Left colon (tissue), 2 donors: Measurements from ENCODE around the gene RNF34. TPM values are rescaled to one million over a fixed set of nuclear protein-coding genes. Genes with fewer than 3 reads are reported as not detected.
"Not testable (repeated sequence)": the region's sequence is repeated elsewhere in the genome, so short reads cannot be mapped to it uniquely, and the experiment has no call there.

Experiments
- ATAC-seq: fragments of 200-7000 bp; cut with Tn5 transposase; one replicate; pipeline ENCODE4 v1.9.1; 2020; ENCODE audit warnings: mild to moderate bottlenecking, moderate library complexity
- DNase-seq, 2 donors: peaks; one replicate each; pipeline ENCODE4 v3.0.0-alpha.2; 2020
- intact Hi-C, 2 donors: fragments of 100-400 bp; cut with DNase I in 1 of 2; cut with micrococcal nuclease in 1 of 2; formaldehyde crosslinking; loops; one replicate each; pipeline versions ENCODE4 v1.11.2 to v1.14.0; 2022; cut with DNase I, micrococcal nuclease
- long read RNA-seq: library from polyadenylated mRNA; unstranded; transcript quantifications from one replicate; pipeline ENCODE4 v2.0.0, GENCODE V29; 2021
- total RNA-seq, 2 donors: library from RNA; stranded (reverse); fragmentation: NEBNext Ultra II Directional; extraction: Animal tissue kit (Norgen Biotek cat#: 25700); gene quantifications; one replicate each; pipeline ENCODE4 v1.2.1, GENCODE V29; 2021
- donor health status: DM: no; HTN: no; CAD: no.
- donor health status: DM: yes; HTN: yes; CAD: no.

The RNF34 gene
- 10 to 100 TPM; 36.7 to 46.1 TPM for total RNA-seq
- long read RNA-seq, transcript RNF34-201 (6 exons, 2,066 nt), result major isoform, 35 of 60 reads
- long read RNA-seq, transcript RNF34-203 (7 exons, 2,051 nt), result minor isoform, 7 of 60 reads
- long read RNA-seq, partial matches to known transcripts, result 6 of 60 reads
- long read RNA-seq, other reads (novel, unspliced or antisense), result 12 of 60 reads

DNA sequence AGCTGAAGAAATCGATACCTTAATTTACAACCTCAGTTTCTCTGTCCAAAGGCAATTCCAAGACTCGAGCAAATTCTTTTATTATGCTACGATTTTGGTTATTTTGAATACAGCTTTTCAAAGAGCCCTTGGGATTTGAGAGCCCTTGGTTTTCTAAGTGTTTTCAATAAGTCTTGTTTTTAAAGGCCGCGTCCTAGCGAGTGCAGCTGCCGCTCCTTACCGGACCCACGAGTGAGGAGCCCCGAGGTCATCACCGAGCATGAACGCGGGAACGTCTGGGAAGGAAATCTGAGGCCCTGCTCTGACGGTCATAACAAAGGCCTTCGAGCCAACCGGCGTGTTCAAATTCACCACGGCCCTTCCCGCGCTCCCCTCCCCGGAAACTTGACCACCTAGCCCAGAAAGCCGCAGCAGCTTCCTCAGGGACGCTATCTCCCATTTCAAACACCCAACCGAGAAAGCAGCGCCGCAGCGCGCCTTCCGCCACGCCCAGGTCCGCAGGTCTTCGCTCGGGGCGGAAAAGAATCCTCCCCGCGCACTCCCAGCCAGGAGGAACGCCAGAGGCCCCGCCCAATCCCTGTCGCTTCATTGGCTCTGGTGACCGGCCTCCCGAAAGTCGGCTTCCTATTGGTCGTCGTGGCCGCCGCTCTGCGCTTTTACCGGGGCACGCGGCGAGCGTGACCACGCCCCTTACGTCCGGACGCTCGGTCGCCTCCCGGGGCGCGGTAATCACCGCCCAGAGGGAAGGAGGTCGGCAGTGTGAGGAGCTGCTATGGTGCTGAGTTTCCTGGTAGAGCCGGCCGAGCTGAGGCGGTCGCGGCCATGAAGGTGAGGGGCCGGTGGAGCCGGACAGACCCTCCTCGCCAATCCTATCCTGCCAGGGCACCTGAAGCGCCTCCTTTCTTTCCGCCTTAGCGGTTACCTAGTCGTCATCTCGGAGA, at the start of gene RNF34:
Gene RNF34 (plus strand): TSS at position 728 of the 941 bp plus-strand sequence. CDS start 95 bp downstream, at position 823.
- DNase-seq (peak; percentile 99), ATAC-seq (peak; percentile 93)
- intact Hi-C loops, result no loop called here

DNA sequence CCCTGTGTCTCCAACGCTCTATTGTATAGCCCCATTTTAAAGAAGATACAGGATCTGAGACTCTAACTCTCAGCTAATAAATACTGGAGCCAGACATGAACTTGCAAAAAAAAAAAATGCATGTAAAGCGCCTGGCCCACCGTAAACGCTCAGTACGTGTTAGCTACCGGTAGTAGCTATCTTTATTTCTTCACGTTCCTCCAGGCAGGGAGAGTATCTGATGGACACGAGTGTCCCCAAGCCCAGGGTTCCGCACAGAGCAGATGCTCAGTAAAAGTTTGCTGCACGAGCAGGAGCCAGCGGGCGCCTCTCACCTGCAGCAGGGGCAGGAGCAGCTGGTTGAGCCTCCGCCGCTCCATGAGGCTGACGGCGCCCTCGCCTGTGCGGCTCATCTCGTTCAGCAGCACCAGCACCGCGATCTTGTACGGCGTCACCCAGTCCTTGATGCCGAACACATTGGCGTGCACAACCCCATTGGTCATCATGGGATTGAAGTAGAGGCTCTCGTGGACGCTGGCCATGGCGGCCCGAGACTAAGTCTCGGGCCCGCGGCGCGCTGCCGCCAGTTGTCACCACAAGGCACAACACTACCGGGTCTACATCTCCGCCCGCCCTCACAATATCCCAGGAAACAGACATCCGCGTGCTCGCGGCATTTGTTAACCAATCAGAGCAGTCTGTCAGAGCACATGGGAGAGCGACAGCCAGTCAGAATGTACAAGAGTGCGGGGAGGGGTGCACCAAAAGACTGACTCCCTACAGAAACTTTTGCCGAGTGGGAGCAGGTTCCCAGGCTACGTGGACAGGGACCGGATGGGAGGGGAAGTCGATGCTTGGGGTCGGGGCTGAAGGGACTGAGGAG, 47.9 kb upstream of the RNF34 start, which contains the start of gene ANAPC5:
Gene ANAPC5 (minus strand): TSS at position 592 of the 862 bp plus-strand sequence. CDS start 71 bp downstream, at position 521.
- ATAC-seq, result peak; percentile 99
- intact Hi-C loops, result no loop called here

DNA sequence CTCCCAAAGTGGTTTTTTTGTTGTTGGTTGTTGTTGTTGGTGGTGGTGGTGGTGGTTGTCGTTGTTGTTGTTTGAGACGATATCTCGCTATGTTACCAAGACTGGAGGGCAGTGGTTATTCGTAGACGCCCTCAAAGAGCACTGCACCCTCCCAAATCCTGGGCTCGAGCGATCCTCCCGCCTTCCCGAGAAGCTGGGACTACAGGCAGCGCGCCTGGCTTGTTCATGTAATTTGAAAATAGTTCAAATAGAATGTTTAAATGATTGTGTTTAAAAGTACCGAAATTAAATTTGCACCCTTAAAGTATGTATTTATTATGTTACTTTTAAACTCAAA, 47.3 kb upstream of the RNF34 start:
- intact Hi-C loops, result no loop called here
- ATAC-seq (peak; percentile 7), DNase-seq (no peak)

More for the DNA sequence above, 47.9 kb upstream of the RNF34 start, which contains the start of gene ANAPC5:
- DNase-seq, result peak; percentile 91 to 97

DNA sequence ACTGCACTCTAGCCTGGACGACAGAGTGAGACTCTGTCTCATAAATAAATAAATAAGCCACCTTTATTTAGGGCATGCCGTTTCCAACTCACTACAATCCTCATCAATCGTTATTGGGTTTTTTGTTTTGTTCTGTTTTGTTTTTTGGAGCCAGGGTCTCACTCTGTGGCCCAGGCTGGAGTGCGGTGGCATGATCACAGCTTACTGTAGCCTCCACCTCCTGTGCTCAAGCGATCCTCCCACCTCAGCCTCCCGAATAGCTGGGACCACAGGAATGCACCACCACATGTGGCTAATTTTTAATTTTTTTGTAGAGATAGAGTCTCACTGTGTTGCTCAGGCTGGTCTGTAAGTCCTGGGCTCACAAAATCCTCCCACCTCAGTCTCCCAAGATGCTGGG, 44.1 kb upstream of the RNF34 start:
- no peak for ATAC-seq
- intact Hi-C loops, result no loop called here
- no peak for DNase-seq

DNA sequence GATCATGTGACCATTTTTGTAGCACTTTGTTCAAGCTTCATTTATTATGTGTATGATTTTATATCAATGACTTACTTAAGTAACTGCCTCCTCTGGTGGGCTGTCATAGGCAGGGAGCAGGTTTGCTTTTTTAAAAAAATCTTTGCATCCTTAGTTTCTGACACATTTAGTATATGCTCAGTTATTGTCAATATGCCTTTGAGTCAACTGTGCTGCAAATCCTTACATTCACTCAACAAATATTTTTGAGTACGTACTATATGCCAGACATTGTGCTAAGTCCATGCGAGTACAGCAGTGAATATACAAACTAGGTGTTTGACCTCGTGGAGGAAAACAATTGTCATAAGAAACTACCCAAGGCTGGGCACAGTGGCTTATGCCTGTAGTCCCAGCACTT, 43.3 kb upstream of the RNF34 start:
- no peak for DNase-seq
- no peak for ATAC-seq
- intact Hi-C loops, result no loop called here

- no peak for DNase-seq
- intact Hi-C loops, result no loop called here
- no peak for ATAC-seq
These were observed 42.6 kb upstream of the RNF34 start for GRCh38 chr12:121357331-121357730.

DNA sequence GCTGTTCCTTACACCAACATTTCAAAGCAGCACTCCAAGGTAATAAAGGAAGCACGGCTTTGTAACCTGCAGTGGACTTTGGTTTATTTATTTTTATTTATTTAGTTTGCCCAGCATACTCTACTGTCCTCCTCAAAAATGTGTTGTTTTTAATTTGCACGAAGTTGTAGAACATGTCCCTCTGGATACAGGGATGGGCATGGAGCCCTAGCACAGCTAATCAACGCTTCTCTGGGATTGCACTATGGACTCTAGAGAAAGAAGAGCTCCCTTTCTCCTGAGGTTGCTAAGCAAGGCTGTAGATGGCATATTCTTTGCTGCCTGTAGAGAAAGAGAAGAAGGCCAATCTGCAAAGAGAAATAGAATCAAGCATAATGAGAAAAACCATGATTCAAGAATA, 41.8 kb upstream of the RNF34 start:
- DNase-seq (no peak), ATAC-seq (peak; percentile 89)
- intact Hi-C loops, result no loop called here

DNA sequence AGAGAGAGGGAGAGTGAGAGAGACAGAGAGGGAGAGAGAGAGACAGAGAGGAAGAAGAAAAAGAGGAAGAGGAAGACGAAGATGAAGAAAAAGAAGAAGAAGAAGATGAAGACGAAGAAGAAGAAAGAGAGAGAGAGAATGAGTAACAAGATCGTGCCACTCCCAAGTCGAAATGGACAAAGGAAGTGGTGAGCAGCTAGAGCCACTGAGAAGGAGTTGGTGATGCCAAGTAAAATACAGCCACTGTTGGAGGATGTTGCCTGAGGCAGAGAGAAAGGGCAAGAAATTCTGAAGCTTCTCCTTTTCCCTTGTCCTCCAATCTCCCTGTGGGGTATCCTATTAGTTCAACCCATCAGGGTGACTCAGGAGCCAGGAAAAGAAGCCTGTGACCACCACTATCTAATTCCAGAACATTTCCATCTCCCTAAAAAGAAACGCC, 35.2 kb upstream of the RNF34 start:
- DNase-seq (no peak), ATAC-seq (no peak)
- intact Hi-C loops, result no loop called here

- intact Hi-C loops, result no loop called here
- ATAC-seq (no peak), DNase-seq (no peak)
These were observed 34.4 kb upstream of the RNF34 start for GRCh38 chr12:121365416-121366062.

DNA sequence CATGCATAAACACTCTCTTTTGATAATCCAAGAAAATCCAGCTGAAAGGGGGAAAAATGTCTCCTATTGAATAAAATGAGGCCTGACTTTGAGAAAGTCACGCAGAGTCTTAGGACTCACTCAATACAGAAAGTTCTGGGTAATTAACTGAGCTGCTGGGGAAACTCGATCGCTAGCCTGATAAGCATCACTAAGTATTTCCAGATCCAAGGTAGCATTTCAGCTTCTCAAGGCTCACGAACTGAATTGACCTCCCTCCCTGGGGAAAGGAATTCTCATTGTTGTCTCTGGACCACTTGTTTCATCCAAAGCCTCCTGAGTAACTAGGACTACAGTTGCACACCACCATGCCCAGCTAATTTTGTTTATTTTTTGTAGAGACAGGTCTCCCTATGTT, 33.9 kb upstream of the RNF34 start:
- intact Hi-C loops, result no loop called here
- no peak for ATAC-seq

DNA sequence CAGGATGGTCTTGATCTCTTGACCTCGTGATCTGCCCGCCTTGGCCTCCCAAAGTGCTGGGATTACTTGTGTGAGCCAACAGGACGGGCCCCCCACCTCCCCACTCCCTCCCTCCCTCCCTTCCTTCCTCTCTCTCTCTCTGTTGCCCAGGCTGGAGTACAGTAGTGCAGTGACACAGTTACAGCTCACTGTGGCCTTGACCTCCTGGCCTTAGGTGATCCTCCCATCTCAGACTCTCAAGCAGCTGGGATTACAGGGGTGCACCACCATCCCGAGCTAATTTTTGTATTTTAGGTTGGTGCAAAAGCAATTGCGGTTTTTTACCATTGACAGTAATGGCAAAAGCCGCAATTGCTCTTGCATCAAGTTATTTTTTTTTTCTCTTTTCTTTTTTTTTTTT, 28.5 kb upstream of the RNF34 start:
- ATAC-seq (no peak), DNase-seq (no peak)
- intact Hi-C loops, result no loop called here

More for the DNA sequence above, 33.9 kb upstream of the RNF34 start:
- DNase-seq, result no peak

DNA sequence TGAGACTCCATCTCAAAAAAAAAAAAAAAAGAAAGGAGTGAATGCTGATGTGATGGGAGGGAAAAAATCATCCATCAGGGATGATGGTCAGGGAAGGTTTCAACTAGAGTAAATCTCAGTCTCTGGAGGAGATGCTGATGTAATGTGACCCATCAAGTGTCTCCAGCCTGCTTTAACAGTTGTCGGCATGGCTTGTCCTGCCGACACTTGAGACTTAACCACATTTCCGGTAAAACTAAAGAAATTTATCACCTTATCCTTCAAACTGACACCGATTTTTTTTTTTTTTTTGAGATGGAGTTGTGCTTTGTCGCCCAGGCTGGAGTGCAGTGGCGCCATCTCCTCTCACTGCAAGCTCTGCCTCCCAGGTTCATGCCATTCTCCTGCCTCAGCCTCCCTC, 26.2 kb upstream of the RNF34 start:
- ATAC-seq (no peak), DNase-seq (no peak)
- intact Hi-C loops, result no loop called here

GRCh38 chr12:121374336-121374735, 25.6 kb upstream of the RNF34 start:
- intact Hi-C loops, ATAC-seq: not testable (repeated sequence)

DNA sequence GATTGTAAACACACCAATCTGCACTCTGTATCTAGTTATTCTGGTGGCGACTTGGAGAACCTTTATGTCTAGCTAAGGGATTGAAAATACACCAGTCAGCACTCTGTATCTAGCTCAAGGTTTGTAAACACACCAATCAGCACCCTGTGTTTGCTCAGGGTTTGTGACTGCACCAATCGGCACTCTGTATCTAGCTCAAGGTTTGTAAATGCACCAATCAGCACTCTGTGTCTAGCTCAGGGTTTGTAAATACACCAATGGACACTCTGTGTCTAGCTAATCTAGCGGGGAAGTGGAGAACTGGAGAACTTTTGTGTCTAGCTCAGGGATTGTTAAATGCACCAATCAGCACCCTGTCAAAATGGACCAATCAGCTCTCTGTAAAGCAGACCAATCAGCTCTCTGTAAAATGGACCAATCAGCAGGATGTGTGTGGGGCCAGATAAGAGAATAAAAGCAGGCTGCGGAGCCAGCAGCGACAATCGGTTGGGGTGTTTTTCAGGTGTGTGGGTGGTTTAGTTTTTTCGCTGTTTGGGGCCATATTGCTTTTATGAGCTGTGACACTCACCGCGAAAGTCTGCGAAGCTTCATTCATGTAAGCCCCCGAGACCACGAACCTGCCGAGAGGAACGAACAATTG, 24.9 kb upstream of the RNF34 start:
- ATAC-seq, DNase-seq, intact Hi-C loops: not testable (repeated sequence)

More at GRCh38 chr12:121374336-121374735, 25.6 kb upstream of the RNF34 start:
- DNase-seq, result not testable (repeated sequence)

DNA sequence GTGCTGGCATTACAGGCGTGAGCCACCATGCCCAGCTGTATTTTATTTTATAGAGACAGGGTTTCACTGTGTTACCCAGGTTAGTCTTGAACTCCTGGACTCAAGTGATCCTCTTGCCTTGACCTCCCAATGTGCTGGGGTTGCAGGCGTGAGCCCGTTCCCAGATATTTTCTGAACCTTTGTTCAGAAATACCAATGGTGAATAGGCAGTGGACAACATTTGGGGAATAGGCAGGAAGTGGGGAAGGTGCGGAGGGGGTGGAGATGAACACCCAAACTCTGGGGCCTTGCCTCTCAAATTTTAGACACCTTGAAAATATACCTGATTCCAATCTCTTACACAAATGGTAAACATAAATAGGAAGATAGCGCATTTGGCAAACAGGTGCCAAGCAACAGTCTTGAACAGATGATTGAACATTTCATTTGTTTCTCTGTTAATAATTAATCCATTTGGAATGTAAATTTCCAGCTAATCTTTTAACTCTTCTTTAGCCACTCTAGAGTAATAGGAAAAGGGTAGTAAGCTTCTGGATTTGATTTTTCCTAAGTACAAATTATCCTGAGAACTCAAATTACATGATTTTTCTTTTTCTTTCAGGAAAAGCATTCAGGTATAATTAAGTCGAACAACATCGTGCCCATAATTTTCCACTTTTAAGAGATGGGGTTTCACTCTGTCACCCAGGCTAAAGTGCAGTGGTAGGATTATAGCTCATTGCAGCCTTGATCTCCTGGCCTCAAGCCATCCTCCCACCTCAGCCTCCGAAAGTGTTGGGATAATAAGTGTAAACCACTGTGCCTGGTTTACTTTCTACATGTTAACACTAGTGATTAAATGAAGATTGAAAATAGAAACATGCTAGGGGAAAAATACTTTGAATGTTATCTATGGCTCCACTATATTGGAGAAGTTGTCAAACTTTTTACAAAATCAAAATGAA, 22.9 kb upstream of the RNF34 start:
- intact Hi-C loops, result no loop called here
- ATAC-seq (peak; percentile 49), DNase-seq (no peak)

GRCh38 chr12:121378736-121379135, 21.2 kb upstream of the RNF34 start:
- DNase-seq, result no peak
- intact Hi-C loops, result no loop called here
- no peak for ATAC-seq

DNA sequence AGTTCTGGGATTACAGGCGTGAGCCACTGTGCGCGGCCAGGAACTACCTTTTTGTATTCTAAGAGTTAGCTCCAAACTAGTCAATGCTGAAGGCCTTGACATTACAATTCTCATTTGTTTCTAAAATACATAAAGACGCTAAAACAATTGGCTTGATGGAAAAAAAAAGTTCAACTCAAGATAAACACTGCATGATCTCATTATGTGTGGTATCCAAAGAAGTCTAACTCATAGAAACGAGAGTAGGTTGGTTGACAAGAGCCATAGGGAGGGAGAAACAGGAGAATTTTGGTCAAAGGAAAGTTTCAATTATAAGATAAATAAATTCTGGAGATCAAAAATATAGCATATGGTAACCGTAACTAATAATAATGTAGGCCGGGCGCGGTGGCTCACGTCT, 20.0 kb upstream of the RNF34 start:
- DNase-seq, result no peak
- intact Hi-C loops, result no loop called here
- ATAC-seq, result no peak
